Mucosa of descending colon (tissue), 3 donors: ENCODE data around the gene MIPOL1. TPM values are rescaled to one million over a fixed set of nuclear protein-coding genes. Genes with fewer than 3 reads are reported as not detected.
A peak's percentile ranks its signal among the peaks of the same experiment; 100 is the strongest.
"Not testable (repeated sequence)": the region's sequence is repeated elsewhere in the genome, so short reads cannot be mapped to it uniquely, and the experiment has no call there.

ENCODE experiments used
- ATAC-seq: fragments of 200-7000 bp; cut with Tn5 transposase; one replicate; pipeline ENCODE4 v1.9.1; 2020; ENCODE audit warnings: mild to moderate bottlenecking, moderate library complexity
- DNase-seq, 3 donors: peaks; one replicate each; pipeline ENCODE4 v3.0.0-alpha.2; 2020
- H3K36me3 ChIP-seq: fragments of 200-600 bp; one replicate; pipeline ENCODE4 v1.8.0; 2021; ENCODE audit warnings: low read depth, mild to moderate bottlenecking
- H3K4me1 ChIP-seq: fragments of 200-600 bp; one replicate; pipeline ENCODE4 v1.8.0; 2021; ENCODE audit warnings: low read depth, mild to moderate bottlenecking
- H3K4me3 ChIP-seq: fragments of 200-600 bp; one replicate; pipeline ENCODE4 v1.8.0; 2021; ENCODE audit warnings: mild to moderate bottlenecking
- H3K9me3 ChIP-seq: fragments of 200-600 bp; one replicate; pipeline ENCODE4 v1.8.0; 2021; ENCODE audit warnings: mild to moderate bottlenecking
- CTCF ChIP-seq: fragments of 200-600 bp; IDR thresholded peaks from one replicate; pipeline ENCODE4 v1.8.0; 2022; ENCODE audit warnings: antibody characterized with exemption, mild to moderate bottlenecking
- intact Hi-C, 2 donors: fragments of 100-400 bp; cut with DNase I in 1 of 2; cut with micrococcal nuclease in 1 of 2; formaldehyde crosslinking; loops; one replicate each; pipeline versions ENCODE4 v1.11.0 to v1.11.1; 2022; cut with DNase I, micrococcal nuclease
- total RNA-seq, 3 donors: library from RNA; stranded (reverse); fragmentation: NEBNext Ultra II Directional in 2 of 3; extraction: Animal tissue kit (Norgen Biotek cat#: 25700) in 2 of 3; gene quantifications; one replicate each; pipeline versions ENCODE4 v1.2.1 to v1.2.4, GENCODE V29; 2021 to 2023
- donor health status: DM: no; HTN: no; CAD: no; lungs with moderate emphysema.
- donor health status: DM: no; HTN: no; CAD: no.
- donor health status: DM: no; HTN: yes; CAD: no.

Gene MIPOL1
- total RNA-seq, 3 donors from 2014 or later, result 5.5 to 12.0 (median 11.7) TPM

GRCh38 chr14:37234222-37234621 is 36.5 kb downstream of the MIPOL1 start:
- no peak overlapping the region for H3K4me3 ChIP-seq
- H3K4me1 ChIP-seq, result no peaks in the 10 kb centered on the region
- DNase-seq, result no peak
- no peaks in the 10 kb centered on the region for H3K9me3 ChIP-seq
- no peak for TF ChIP-seq CTCF
- H3K36me3 ChIP-seq, result no peaks in the 10 kb centered on the region
- no peak for ATAC-seq
- intact Hi-C loops, result no loop called here

- H3K4me3 ChIP-seq, H3K36me3 ChIP-seq, H3K9me3 ChIP-seq, ATAC-seq, DNase-seq, intact Hi-C loops, H3K4me1 ChIP-seq: not testable (repeated sequence)
Observed at GRCh38 chr14:37236044-37236443, 38.3 kb downstream of the MIPOL1 start.

GRCh38 chr14:37237094-37237493 is 39.4 kb downstream of the MIPOL1 start:
- intact Hi-C loops, result no loop called here
- DNase-seq (no peak), ATAC-seq (no peak)
- Histone ChIP-seq H3K4me3 (no peak overlapping the region), H3K9me3 (no peaks in the 10 kb centered on the region), H3K36me3 (no peaks in the 10 kb centered on the region), H3K4me1 (no peaks in the 10 kb centered on the region)
- TF ChIP-seq CTCF, result no peak

GRCh38 chr14:37237735-37238200 is 40.0 kb downstream of the MIPOL1 start:
- TF ChIP-seq CTCF, result no peak
- H3K9me3 ChIP-seq, result no peaks in the 10 kb centered on the region
- DNase-seq, result no peak
- H3K4me3 ChIP-seq, result no peak overlapping the region
- intact Hi-C loops, result no loop called here
- H3K4me1 ChIP-seq, result no peaks in the 10 kb centered on the region
- no peak for ATAC-seq
- H3K36me3 ChIP-seq, result no peaks in the 10 kb centered on the region

- Histone ChIP-seq H3K4me3 (no peak overlapping the region), H3K9me3 (no peaks in the 10 kb centered on the region), H3K36me3 (no peaks in the 10 kb centered on the region), H3K4me1 (no peaks in the 10 kb centered on the region)
- DNase-seq (no peak), ATAC-seq (peak; percentile 22)
- TF ChIP-seq CTCF, result no peak
- intact Hi-C loops, result loop anchor here in 1 of 2 donors (10.0 kb wide), 3 partner anchors 324 to 634 kb away; partner anchors contain the start of genes FOXA1 and TTC6
Observed at GRCh38 chr14:37241198-37241597, 43.5 kb downstream of the MIPOL1 start.

- Histone ChIP-seq H3K4me1 (no peaks in the 10 kb centered on the region), H3K36me3 (no peaks in the 10 kb centered on the region), H3K9me3 (no peaks in the 10 kb centered on the region), H3K4me3 (no peak overlapping the region)
- TF ChIP-seq CTCF, result peak; percentile 37
- intact Hi-C loops, result loop anchor here in 1 of 2 donors (10.0 kb wide), 3 partner anchors 318 to 628 kb away; partner anchors contain the start of genes FOXA1 and TTC6
- DNase-seq (no peak), ATAC-seq (peak; percentile 71)
Observed at GRCh38 chr14:37246427-37246829, 48.7 kb downstream of the MIPOL1 start.
